Cardiac muscle cell (in vitro differentiated cells and primary cell): ENCODE data around the gene MAPK1. TPM values are rescaled to one million over a fixed set of nuclear protein-coding genes. Genes with fewer than 3 reads are reported as not detected.
"Not testable (repeated sequence)": the region's sequence is repeated elsewhere in the genome, so short reads cannot be mapped to it uniquely, and the experiment has no call there.

Source experiments
- DNase-seq, 2 donors: peaks; one replicate each; pipeline versions ENCODE4 v3.0.0 to v3.0.0-alpha.2; 2010 to 2017; ENCODE audit warnings: low read depth in 1 of 2, low spot score in 1 of 2
- H3K27ac ChIP-seq: fragments of 200-600 bp; sonication (generic); 2 replicates; pipeline ENCODE4 v1.5.1; 2016
- H3K27me3 ChIP-seq: fragments of 200-600 bp; sonication (generic); 2 replicates; pipeline ENCODE4 v1.6.0; 2016; ENCODE audit warnings: control low read depth
- H3K36me3 ChIP-seq: fragments of 200-600 bp; sonication (generic); 2 replicates; pipeline ENCODE4 v1.5.1; 2016; ENCODE audit warnings: control low read depth
- H3K4me1 ChIP-seq: fragments of 200-600 bp; sonication (generic); 2 replicates; pipeline ENCODE4 v1.8.1; 2017; ENCODE audit warnings: low read depth, mild to moderate bottlenecking, mixed run types
- H3K4me3 ChIP-seq: fragments of 200-600 bp; sonication (generic); 2 replicates; pipeline ENCODE4 v1.5.1; 2016; ENCODE audit warnings: mild to moderate bottlenecking
- H3K9me3 ChIP-seq: fragments of 200-600 bp; sonication (generic); 2 replicates; pipeline ENCODE4 v1.5.1; 2017; ENCODE audit warnings: low read depth, mild to moderate bottlenecking, control low read depth
- CTCF ChIP-seq: IDR thresholded peaks from 2 replicates; pipeline ENCODE4 v1.5.1; 2012; ENCODE audit warnings: low read depth, mild to moderate bottlenecking, low read length
- polyA plus RNA-seq: library from polyadenylated mRNA; unstranded; fragments of >200 nt; fragmentation: Nextera tagmentation; extraction: Ambion mirVana; gene quantifications from 2 replicates; pipeline ENCODE4 v1.2.1, GENCODE V29; 2016
- total RNA-seq: library from RNA; depleted of rRNA; stranded (reverse); fragments of >200 nt; gene quantifications from 2 replicates; pipeline ENCODE4 v1.2.3, GENCODE V29; 2016

The MAPK1 gene
- total and polyA plus RNA-seq, 2 experiments from 2014 or later: 32.7 to 72.1 TPM

GRCh38 chr22:21735200-21736083 lies 132.0 kb downstream of the MAPK1 start, which contains the start of gene YPEL1:
TSS of gene YPEL1 (minus strand) at chr22:21735794. CDS start at chr22:21710744, 25,050 bp downstream.
- peak within 1 kb of the TSS; percentile 90 for H3K27ac ChIP-seq

GRCh38 chr22:21734540-21735199 lies 132.8 kb downstream of the MAPK1 start:
- H3K36me3 ChIP-seq: no peaks in the 10 kb centered on the region
- no peak for TF ChIP-seq CTCF
- no peak for DNase-seq
- H3K4me1 ChIP-seq: peaks cover 5% of the 10 kb centered on the region
- H3K27ac ChIP-seq: no peak overlapping the region
- H3K27me3 ChIP-seq: no peaks in the 10 kb centered on the region
- no peaks in the 10 kb centered on the region for H3K9me3 ChIP-seq
- H3K4me3 ChIP-seq: peak overlapping the region; percentile 45

More at GRCh38 chr22:21735200-21736083, 132.0 kb downstream of the MAPK1 start, which contains the start of gene YPEL1:
- Histone ChIP-seq H3K27me3 (no peaks in the 10 kb centered on the region), H3K9me3 (no peaks in the 10 kb centered on the region), H3K4me1 (peaks cover 5% of the 10 kb centered on the region), H3K36me3 (no peaks in the 10 kb centered on the region), H3K4me3 (peak within 1 kb of the TSS; percentile 45)
- no peak for TF ChIP-seq CTCF
- peak; percentile 97 to 99 for DNase-seq

GRCh38 chr22:21731503-21731902 lies 135.9 kb downstream of the MAPK1 start:
- TF ChIP-seq CTCF: no peak
- Histone ChIP-seq H3K27ac (no peak overlapping the region), H3K27me3 (no peaks in the 10 kb centered on the region), H3K4me1 (peaks cover 5% of the 10 kb centered on the region), H3K4me3 (no peak overlapping the region), H3K9me3 (no peaks in the 10 kb centered on the region), H3K36me3 (no peaks in the 10 kb centered on the region)
- no peak for DNase-seq

- H3K4me3 ChIP-seq: no peak overlapping the region
- peaks cover 5% of the 10 kb centered on the region for H3K4me1 ChIP-seq
- H3K9me3 ChIP-seq: no peaks in the 10 kb centered on the region
- H3K27ac ChIP-seq: no peak overlapping the region
- no peak for TF ChIP-seq CTCF
- DNase-seq: no peak
- H3K36me3 ChIP-seq: no peaks in the 10 kb centered on the region
- no peaks in the 10 kb centered on the region for H3K27me3 ChIP-seq
Measured at GRCh38 chr22:21730535-21731308, 136.7 kb downstream of the MAPK1 start.

- not testable (repeated sequence) for H3K27me3 ChIP-seq, H3K9me3 ChIP-seq, H3K36me3 ChIP-seq, H3K27ac ChIP-seq, H3K4me3 ChIP-seq, DNase-seq, H3K4me1 ChIP-seq
Measured at GRCh38 chr22:21729184-21729583, 138.3 kb downstream of the MAPK1 start.
